K562 (cell line): Measurements from ENCODE around the gene ANP32B. TPM values are rescaled to one million over a fixed set of nuclear protein-coding genes. Genes with fewer than 3 reads are reported as not detected.
A peak's percentile ranks its signal among the peaks of the same experiment; 100 is the strongest.

Experiments used
- ATAC-seq: fragments of 200-7000 bp; cut with Tn5 transposase; 3 replicates; pipeline ENCODE4 v1.9.1; 2020; ENCODE audit warnings: moderate library complexity
- BruUV-seq: library from RNA; stranded (reverse); fragments of 400-500 nt; replicated peaks from 2 replicates; lab custom pipeline; 2021; lab: Mats Ljungman, UMichigan
- CTCF ChIA-PET: fragments of 300-600 bp; formaldehyde crosslinking; extraction: SDS; loops from one replicate; lab custom pipeline; 2021; ENCODE audit warnings: low intra/inter-chr PET ratio; lab: Yijun Ruan, JAX
- POLR2A ChIA-PET: fragments of 300-600, 350-650 bp; sonication (Branson Sonifier 250); formaldehyde crosslinking; extraction: SDS; loops from one replicate; lab custom pipeline; 2021; ENCODE audit warnings: antibody characterized with exemption, inconsistent platforms; lab: Yijun Ruan, JAX
- DNase-seq, 4 experiments: peaks; one replicate each; pipeline versions ENCODE4 v3.0.0 to v3.0.0-alpha.2; 2011 to 2018; ENCODE audit warnings: low spot score in 3 of 4, mixed read lengths in 3 of 4; ENCODE audit errors: extremely low read depth in 1 of 4
- FAIRE-seq: peaks from 2 replicates; lab custom pipeline; 2011; peaks lifted over from hg19 to GRCh38; lab: Jason Lieb, UNC
- H2AFZ ChIP-seq: 2 replicates; pipeline ENCODE4 v1.6.0; 2011; ENCODE audit warnings: low read depth, low read length, control low read depth, inconsistent platforms
- H3K27ac ChIP-seq: fragments of 200-600 bp; 3 replicates; pipeline ENCODE4 v1.8.0; 2011; ENCODE audit warnings: low read depth, mild to moderate bottlenecking, control low read depth, inconsistent platforms, low read length, moderate library complexity, mixed read lengths; ENCODE audit errors: extremely low read depth
- H3K27me3 ChIP-seq, 2 experiments: fragments of 300-600 bp in 1 of 2; 2 replicates in 1 of 2; 3 replicates in 1 of 2; pipeline versions ENCODE4 v1.6.0 to v1.8.0; 2011; ENCODE audit warnings: inconsistent platforms in 2 of 2, low read length in 2 of 2, mild to moderate bottlenecking in 1 of 2, mixed read lengths in 1 of 2, moderate library complexity in 1 of 2; ENCODE audit not compliant: control insufficient read depth in 2 of 2, insufficient read depth in 2 of 2
- H3K36me3 ChIP-seq: fragments of 300-600 bp; 3 replicates; pipeline ENCODE4 v1.8.0; 2011; ENCODE audit warnings: mild to moderate bottlenecking, low read length, inconsistent platforms; ENCODE audit not compliant: control insufficient read depth, insufficient read depth
- H3K4me1 ChIP-seq, 2 experiments: fragments of 200-600 bp in 1 of 2; replicated peaks in 1 of 2; 2 replicates in 1 of 2; 3 replicates in 1 of 2; pipeline versions ENCODE4 v1.5.1 to v1.8.0; 2011; ENCODE audit warnings: inconsistent platforms in 2 of 2, low read length in 2 of 2, mild to moderate bottlenecking in 1 of 2, mixed read lengths in 1 of 2, moderate library complexity in 1 of 2; ENCODE audit not compliant: control insufficient read depth in 2 of 2, insufficient read depth in 2 of 2
- H3K4me2 ChIP-seq: 2 replicates; pipeline ENCODE4 v1.6.1; 2011; ENCODE audit warnings: low read length, control low read depth, inconsistent platforms, mixed read lengths; ENCODE audit not compliant: insufficient read depth
- H3K4me3 ChIP-seq: fragments of 200-600 bp; sonication (generic), shearing (Covaris generic); 2 replicates; pipeline ENCODE4 v1.5.1; 2016; ENCODE audit warnings: control low read depth, inconsistent platforms
- H3K79me2 ChIP-seq: fragments of 200-600 bp; 3 replicates; pipeline ENCODE4 v1.8.0; 2011; ENCODE audit warnings: low read length, inconsistent platforms; ENCODE audit not compliant: control insufficient read depth, insufficient read depth
- H3K9ac ChIP-seq, 2 experiments: 2 replicates each; pipeline versions ENCODE4 v1.6.0 to v1.6.1; 2011; ENCODE audit warnings: low read depth in 2 of 2, low read length in 2 of 2, control low read depth in 1 of 2, inconsistent platforms in 1 of 2, mild to moderate bottlenecking in 1 of 2, mixed read lengths in 1 of 2; ENCODE audit not compliant: insufficient read depth in 1 of 2
- H3K9me1 ChIP-seq: one replicate; pipeline ENCODE4 v1.6.0; 2011; ENCODE audit warnings: inconsistent platforms, mild to moderate bottlenecking, low read length, moderate library complexity; ENCODE audit not compliant: control insufficient read depth, insufficient read depth
- H3K9me3 ChIP-seq: replicated peaks from 2 replicates; pipeline ENCODE4 v1.5.1; 2011; ENCODE audit warnings: low read depth, low read length, inconsistent platforms; ENCODE audit not compliant: control insufficient read depth, insufficient read depth
- H4K20me1 ChIP-seq: replicated peaks from 2 replicates; pipeline ENCODE4 v1.6.1; 2011; ENCODE audit warnings: low read length, inconsistent platforms, mixed read lengths; ENCODE audit not compliant: control insufficient read depth, insufficient read depth
- HDAC3 ChIP-seq: fragments of 450-650 bp; IDR thresholded peaks from 2 replicates; pipeline ENCODE4 v1.6.1; 2018; ENCODE audit warnings: borderline replicate concordance, mild to moderate bottlenecking, moderate library complexity; ENCODE audit not compliant: partially characterized antibody
- POLR2A ChIP-seq: fragments of 450-650 bp; conservative IDR thresholded peaks from 2 replicates; pipeline ENCODE4 v1.6.1; 2016
- POLR2AphosphoS5 ChIP-seq: IDR thresholded peaks from 2 replicates; pipeline ENCODE4 v1.6.1; 2011; ENCODE audit warnings: mild to moderate bottlenecking, low read depth, low read length, moderate library complexity; ENCODE audit not compliant: control insufficient read depth, insufficient read depth
- WGBS: fragments of 100-300 bp; shearing (Covaris generic); methylation state at CpG from one replicate; pipeline ENCODE4 v1.1.6; 2016; ENCODE audit warnings: low coverage, mixed read lengths; ENCODE audit not compliant: insufficient coverage; ENCODE audit errors: missing lambda C conversion rate; 5-methylcytosine and 5-hydroxymethylcytosine counted together
- in situ Hi-C: fragments of 300-500 bp; cut with MboI; formaldehyde crosslinking; loops from 4 replicates; pipeline ENCODE4 v1.15.0; 2018; ENCODE audit warnings: inconsistent platforms, mixed read lengths
- intact Hi-C: fragments of 100-400 bp; cut with micrococcal nuclease; formaldehyde crosslinking; loops from 2 replicates; pipeline ENCODE4 v1.14.2; 2022
- polyA plus RNA-seq, 8 experiments: library from polyadenylated mRNA; depleted of rRNA in 4 of 8; stranded (reverse) in 5 of 8; unstranded in 3 of 8; fragments of >200 nt; fragmentation: Nextera tagmentation in 2 of 8; fragmentation: Illumina TruSeq in 1 of 8; extraction: Ambion mirVana in 2 of 8; extraction: Trizol in 1 of 8; gene quantifications; 2 replicates each; pipeline versions ENCODE4 v1.2.1 to v1.2.3, GENCODE V29; 2011 to 2014; ENCODE audit warnings: inconsistent platforms in 1 of 8, missing spikeins in 1 of 8
- total RNA-seq, 7 experiments: library from RNA; depleted of rRNA in 6 of 7; stranded (reverse); fragments of >200 nt in 6 of 7; fragmentation: Illumina TruSeq in 2 of 7; extraction: Trizol in 2 of 7; gene quantifications; 2 replicates each; pipeline versions ENCODE4 v1.2.1 to v1.2.3, GENCODE V29; 2011 to 2021; ENCODE audit warnings: low replicate concordance in 1 of 7
- TF ChIP-seq, protein P1 (sequence below): fragments of 450-650 bp; formaldehyde crosslinking; IDR thresholded peaks from 2 replicates; pipeline ENCODE4 v1.4.0; 2022; ENCODE audit warnings: missing genetic modification characterization

ANP32B gene
- total and polyA plus RNA-seq, 9 of the 15 experiments (the other 6 are each of a cell fraction or from before 2014, with no cell fraction given), result 68.9 to 815 (median 141) TPM

DNA sequence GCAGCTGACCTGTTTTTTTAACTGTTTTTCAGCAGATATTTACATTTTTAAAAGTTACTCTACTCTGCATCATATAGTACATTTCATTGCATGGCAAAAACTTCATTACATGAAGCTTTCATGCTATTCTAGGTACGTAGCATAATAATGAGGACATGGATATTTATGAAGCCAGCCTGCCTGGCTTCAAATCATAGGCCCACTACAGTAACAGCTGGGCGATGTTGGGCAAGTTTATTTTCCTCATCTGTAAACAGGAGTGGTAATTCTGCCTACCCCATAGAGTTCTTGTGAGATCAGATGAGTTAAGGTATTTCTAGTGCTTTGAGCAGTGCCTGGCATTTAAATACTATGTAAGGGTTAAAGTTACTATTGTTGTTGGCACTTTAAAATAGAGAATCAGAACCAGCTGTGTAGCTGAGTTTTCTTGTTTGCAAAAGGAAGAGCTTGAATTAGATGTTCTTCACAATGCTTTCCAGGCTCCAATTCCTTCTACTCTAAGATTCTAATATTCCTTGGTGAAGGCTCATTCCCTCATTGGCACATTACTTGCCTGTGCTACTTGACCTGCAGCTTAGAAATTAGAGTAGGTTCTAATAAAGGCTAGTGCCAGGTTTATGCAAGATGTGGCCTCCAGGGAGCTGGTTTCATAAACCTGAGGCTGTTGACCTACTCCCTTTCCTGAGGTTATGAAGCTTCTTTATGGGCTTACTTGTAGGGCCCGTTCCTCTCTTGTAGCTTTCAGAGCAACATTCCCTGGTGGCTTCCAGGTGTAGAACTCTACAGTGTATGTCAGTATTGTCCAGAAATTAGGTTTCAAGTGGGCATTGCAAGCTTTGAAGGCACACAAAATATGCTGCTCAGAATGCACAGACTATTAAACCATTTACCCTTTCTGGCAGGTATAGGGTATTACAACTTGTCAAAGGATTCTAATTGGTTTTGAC lies 14.5 kb downstream of the ANP32B start:
- ATAC-seq (no peak; the same call in 2 of the 3 replicates), DNase-seq (no peak), FAIRE-seq (no peak)
- Histone ChIP-seq H3K4me3 (no peak overlapping the region), H3K79me2 (peaks cover 95% of the 10 kb centered on the region), H3K9me3 (no peaks in the 10 kb centered on the region), H3K36me3 (peaks cover 95% of the 10 kb centered on the region), H2AFZ (no peak overlapping the region), H3K4me1 (peaks cover 0 to 8% of the 10 kb centered on the region in 2 experiments; a peak in 3 of 5 replicates), H3K27me3 (no peaks in the 10 kb centered on the region), H3K9me1 (peaks cover 3% of the 10 kb centered on the region), H3K4me2 (no peak overlapping the region), H3K27ac (peak overlapping the region; percentile 4; the same call in 1 of the 3 replicates), H4K20me1 (peaks cover 20% of the 10 kb centered on the region), H3K9ac (no peak overlapping the region)
- intact Hi-C loops (no loop called here), in situ Hi-C loops (no loop called here)
- no TSS peak for BruUV-seq
- 96% methylated on average over 3 of the region's 3 CpGs for WGBS
- POLR2A ChIA-PET, result interaction anchor here (0.6 to 3.3 kb wide), 14 partner anchors 10 to 244 kb away, joined by 3 to 29 read pairs (median 4); partner anchors contain the start of genes ANP32B and TRMO
- TF ChIP-seq, protein P1, sequence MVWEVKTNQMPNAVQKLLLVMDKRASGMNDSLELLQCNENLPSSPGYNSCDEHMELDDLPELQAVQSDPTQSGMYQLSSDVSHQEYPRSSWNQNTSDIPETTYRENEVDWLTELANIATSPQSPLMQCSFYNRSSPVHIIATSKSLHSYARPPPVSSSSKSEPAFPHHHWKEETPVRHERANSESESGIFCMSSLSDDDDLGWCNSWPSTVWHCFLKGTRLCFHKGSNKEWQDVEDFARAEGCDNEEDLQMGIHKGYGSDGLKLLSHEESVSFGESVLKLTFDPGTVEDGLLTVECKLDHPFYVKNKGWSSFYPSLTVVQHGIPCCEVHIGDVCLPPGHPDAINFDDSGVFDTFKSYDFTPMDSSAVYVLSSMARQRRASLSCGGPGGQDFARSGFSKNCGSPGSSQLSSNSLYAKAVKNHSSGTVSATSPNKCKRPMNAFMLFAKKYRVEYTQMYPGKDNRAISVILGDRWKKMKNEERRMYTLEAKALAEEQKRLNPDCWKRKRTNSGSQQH (CRISPR knock-in tag), result no peak
- TF ChIP-seq POLR2A, result peak; percentile 54
- TF ChIP-seq POLR2AphosphoS5, result peak; percentile 54; the same call in 1 of the 2 replicates
- TF ChIP-seq HDAC3, result no peak
- CTCF ChIA-PET, result interaction anchor here (0.5 to 0.7 kb wide), 2 partner anchors 10 to 75 kb away, joined by 3 to 4 read pairs; no protein-coding TSS in a partner anchor
